NOMO-1 treated with dmso at 0.1 percent for 144 hours (cell line): ENCODE data around the gene CDH4.
"Not testable (repeated sequence)": the region's sequence is repeated elsewhere in the genome, so short reads cannot be mapped to it uniquely, and the experiment has no call there.

Experiments used
- DNase-seq: peaks from one replicate; lab custom pipeline; 2025; ENCODE audit not compliant: unreplicated experiment; lab: John Stamatoyannopoulos, UW

CDH4 gene

GRCh38 chr20:61939691-61940360, 687.8 kb downstream of the CDH4 start:
- DNase-seq, result no peak

GRCh38 chr20:61940491-61940890, 688.4 kb downstream of the CDH4 start:
- no peak for DNase-seq

- no peak for DNase-seq
Observed at GRCh38 chr20:61940976-61941720, 689.1 kb downstream of the CDH4 start.

- no peak for DNase-seq
Observed at GRCh38 chr20:61941721-61942405, 689.8 kb downstream of the CDH4 start.

- DNase-seq, result no peak
Observed at GRCh38 chr20:61942526-61942925, 690.5 kb downstream of the CDH4 start.

GRCh38 chr20:61944967-61945366, 692.9 kb downstream of the CDH4 start:
- DNase-seq, result not testable (repeated sequence)

GRCh38 chr20:61945495-61945894, 693.4 kb downstream of the CDH4 start:
- DNase-seq, result not testable (repeated sequence)

GRCh38 chr20:61948056-61948455, 696.0 kb downstream of the CDH4 start:
- DNase-seq, result not testable (repeated sequence)

- no peak for DNase-seq
Observed at GRCh38 chr20:61948586-61949362, 696.7 kb downstream of the CDH4 start.

GRCh38 chr20:61949363-61949713, 697.3 kb downstream of the CDH4 start:
- DNase-seq, result no peak

- no peak for DNase-seq
Observed at GRCh38 chr20:61949714-61950640, 697.9 kb downstream of the CDH4 start.

- DNase-seq, result no peak
Observed at GRCh38 chr20:61950641-61951071, 698.6 kb downstream of the CDH4 start.

- no peak for DNase-seq
Observed at GRCh38 chr20:61951695-61952533, 699.9 kb downstream of the CDH4 start.

- DNase-seq, result no peak
Observed at GRCh38 chr20:61953037-61954021, 701.3 kb downstream of the CDH4 start.

- no peak for DNase-seq
Observed at GRCh38 chr20:61954276-61955021, 702.4 kb downstream of the CDH4 start.

GRCh38 chr20:61955668-61956395, 703.8 kb downstream of the CDH4 start:
- no peak for DNase-seq
